ENCODE results near the gene PRDM10. TPM values are rescaled to one million over a fixed set of nuclear protein-coding genes. Genes with fewer than 3 reads are reported as not detected.

Gene PRDM10
- total RNA-seq, 1 donor from 2014 or later, result 6.6 TPM

DNA sequence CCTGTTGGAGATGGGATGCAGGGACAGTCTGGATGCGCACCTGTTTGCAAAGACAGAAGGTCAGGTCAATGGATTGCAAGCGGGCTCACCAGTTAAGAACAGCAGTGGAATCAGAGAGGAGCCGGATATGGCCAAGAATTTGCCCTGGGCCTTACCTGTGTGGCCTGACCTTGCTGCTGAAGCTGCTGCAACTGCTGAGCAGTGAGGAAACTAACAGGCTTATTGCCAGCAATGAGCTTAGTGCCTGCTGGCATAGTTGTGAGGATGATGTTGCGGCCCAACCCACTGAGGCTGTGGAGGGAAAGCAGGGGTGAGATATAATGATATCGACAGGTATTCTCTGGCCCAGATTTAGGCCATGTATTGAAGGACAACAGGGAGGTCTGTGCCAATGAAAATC is 137.8 kb downstream of the PRDM10 start:
- ATAC-seq, result no peak
- intact Hi-C loops (cut with micrococcal nuclease), result no loop called here
- DNase-seq, result no peak

DNA sequence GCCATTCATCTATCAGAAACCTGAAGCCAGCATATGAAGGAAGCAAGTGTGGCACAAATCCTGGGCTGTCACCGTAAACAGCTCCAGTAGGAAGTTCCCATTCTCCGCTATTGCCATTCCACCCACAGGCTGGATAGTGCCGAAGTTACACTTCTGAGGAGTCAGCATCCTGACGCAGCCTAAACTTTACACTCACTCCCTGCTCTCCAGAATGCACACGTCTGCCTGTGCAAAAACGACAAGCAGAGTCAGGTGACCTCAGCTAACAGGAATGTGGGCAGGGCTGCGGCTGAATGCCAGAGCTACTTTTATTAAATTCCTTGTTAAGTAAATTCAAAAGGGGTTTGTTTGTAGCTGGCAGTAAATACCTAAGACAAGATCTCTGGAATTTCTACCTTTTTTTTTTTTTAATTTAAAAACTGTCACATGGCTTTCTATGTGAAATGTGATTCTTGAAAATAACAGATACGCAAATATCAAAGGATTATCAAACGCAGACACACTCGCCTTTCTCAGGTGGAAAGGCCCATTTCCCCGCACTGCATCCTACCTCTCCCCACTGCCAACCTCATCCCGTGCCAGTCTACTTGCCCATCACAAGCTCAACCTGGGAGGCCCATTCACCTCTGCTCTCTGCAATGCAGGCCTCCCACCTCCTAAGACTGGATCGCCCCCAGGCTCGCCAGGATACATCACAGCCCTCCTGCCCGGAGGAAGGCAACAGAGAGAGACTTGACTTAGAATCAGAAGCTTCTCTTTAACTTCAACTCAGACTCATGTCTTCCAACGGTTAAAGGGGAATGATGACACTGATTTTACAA is 140.7 kb downstream of the PRDM10 start:
- ATAC-seq, result peak; percentile 88
- DNase-seq, result peak; percentile 58
- intact Hi-C loops (cut with micrococcal nuclease), result no loop called here

DNA sequence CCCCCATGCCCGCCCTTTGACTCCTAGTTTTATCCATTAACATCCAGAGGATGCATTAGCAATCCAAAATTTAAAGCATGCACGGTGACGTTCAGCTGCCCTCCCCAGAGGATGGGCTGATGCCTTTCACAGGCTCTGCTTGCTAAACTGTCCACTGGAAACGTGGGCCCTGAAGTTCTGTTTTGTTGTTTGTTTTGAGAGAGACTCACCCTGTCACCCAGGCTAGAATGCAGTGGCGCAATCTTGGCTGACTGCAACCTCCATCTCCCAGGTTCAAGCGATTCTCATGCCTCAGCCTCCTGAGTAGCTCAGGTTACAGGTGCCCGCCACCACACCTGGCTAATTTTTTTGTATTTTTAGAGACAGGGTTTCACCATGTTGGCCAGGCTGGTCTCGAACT is 146.6 kb downstream of the PRDM10 start:
- ATAC-seq (no peak), DNase-seq (no peak)
- intact Hi-C loops (cut with micrococcal nuclease), result no loop called here

DNA sequence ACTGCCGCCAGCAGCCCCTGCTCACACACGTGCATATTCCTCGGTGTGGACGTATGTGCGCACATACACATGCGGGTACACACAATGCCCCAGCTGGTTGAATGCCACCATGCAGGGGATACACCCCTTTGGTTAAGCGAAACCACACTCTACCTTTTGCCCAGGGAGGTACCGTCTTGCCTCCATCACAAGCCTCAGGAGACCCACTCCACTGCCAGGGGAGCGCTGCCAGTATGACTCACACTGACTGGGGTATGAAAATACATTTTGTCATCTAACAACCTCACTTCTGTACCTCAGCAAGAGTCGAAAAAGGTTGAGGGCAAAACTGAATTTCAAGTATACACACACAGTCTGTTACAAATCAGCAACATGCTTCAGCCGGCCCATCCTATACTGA is 147.5 kb downstream of the PRDM10 start:
- DNase-seq (no peak), ATAC-seq (no peak)
- intact Hi-C loops (cut with micrococcal nuclease), result no loop called here

DNA sequence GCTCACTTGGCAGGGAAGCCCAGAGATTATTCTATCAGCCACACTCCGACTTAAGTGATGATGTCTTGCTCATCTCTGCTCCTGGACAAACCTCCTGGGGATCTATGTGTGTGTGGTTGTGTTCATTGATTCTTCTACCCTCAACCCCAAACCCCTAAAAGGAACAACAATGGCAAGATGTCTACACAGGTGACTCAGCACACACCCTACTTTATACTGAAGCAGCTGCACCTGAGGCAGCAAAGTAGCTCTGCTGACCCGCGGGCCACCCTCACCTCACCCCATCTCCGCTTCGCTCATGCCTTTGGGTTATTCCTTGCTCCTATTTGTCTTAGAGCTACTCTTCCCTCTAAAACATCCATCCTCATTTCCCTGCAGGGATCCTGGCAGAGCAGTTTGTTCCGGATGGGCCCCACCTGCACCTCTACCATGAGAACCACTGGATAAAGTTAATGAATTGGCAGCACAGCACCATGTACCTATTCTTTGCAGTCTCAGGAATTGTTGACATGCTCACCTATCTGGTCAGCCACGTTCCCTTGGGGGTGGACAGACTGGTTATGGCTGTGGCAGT is 148.3 kb downstream of the PRDM10 start:
- ATAC-seq (no peak), DNase-seq (no peak)
- intact Hi-C loops (cut with micrococcal nuclease), result no loop called here

DNA sequence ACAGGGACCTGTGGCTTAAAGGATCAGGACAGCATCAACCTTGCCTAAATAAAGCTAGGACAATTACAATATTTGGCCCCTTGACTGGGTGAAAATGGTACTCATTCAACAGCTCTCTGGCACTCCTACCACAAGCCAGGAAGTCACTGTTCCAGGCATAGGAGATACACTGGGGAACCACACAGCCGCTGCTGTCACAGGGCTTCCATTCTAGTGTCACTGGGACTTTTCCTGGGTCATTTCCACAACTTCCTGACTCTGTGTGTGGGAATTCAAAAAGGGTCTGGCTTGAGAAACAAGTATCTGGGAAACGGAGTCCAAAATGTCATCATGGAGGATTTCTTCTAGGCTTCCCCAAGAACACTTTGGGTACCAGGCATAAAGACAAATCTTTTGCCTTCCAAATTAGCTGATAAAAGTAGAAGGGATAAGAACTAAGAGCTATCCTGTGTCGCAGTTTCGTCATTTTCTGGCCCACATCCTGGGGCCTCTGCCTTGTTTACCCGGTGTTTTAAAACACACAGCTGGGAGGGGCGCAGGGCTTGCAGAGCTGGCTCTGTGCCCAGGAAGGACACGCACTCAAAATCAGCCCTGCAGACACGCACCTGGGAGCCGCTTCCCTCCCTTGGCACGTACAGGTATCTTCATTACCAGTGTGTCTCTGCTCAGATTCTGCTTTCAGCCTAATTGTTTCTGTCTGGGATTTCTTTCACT is 149.0 kb downstream of the PRDM10 start:
- peak; percentile 54 for ATAC-seq
- intact Hi-C loops (cut with micrococcal nuclease), result no loop called here
- DNase-seq, result peak; percentile 51

DNA sequence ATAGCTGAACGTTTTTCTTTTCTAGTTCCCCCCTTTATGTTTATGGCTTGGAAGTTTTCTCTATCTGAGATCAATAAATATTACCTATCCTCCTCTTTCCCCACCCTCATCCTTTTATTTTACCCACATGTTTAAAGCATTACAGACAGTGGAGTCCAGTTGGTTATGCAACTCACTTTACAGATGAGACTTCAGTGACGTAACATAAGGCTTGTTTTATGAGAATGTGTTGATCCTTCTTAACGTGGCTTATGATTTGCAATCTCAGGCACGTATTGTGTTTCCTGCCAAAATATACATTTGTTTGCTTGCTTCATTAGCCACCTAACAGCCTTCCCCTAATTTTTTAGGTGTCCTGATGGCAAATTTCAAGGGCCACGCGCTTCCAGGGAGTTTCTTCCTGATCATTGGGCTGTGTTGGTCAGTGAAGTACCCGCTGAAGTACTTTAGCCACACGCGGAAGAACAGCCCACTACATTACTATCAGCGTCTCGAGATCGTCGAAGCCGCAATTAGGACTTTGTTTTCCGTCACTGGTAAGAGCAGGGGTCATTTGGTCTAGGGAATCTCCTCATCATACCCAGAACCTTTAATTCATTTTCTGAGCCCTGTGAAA is 150.4 kb downstream of the PRDM10 start:
- intact Hi-C loops (cut with micrococcal nuclease), result no loop called here
- ATAC-seq, result no peak
- no peak for DNase-seq

Other genes with a start within 250 kb of the PRDM10 start
- 0.10 TPM for gene TMEM45B, start 187.0 kb downstream of the PRDM10 start, total RNA-seq
- 12.3 TPM for gene NFRKB, start 107.3 kb downstream of the PRDM10 start, total RNA-seq
- gene APLP2, start 67.1 kb upstream of the PRDM10 start, total RNA-seq, result 297 TPM
- 2.1 TPM for gene ST14, start 156.9 kb upstream of the PRDM10 start, total RNA-seq

Data from left ventricle myocardium superior (tissue), 1 donor.